Kidney (tissue), 14 donors: ENCODE results near the gene CRTC1. TPM values are rescaled to one million over a fixed set of nuclear protein-coding genes. Genes with fewer than 3 reads are reported as not detected.

Source experiments
- DNase-seq, 5 donors: peaks; one replicate each; pipeline ENCODE4 v3.0.0-alpha.2; 2013 to 2020
- FAIRE-seq: peaks from 2 replicates; lab custom pipeline; 2012; peaks lifted over from hg19 to GRCh38; lab: Jason Lieb, UNC
- H3K27ac ChIP-seq, 2 donors: one replicate each; pipeline ENCODE4 v1.7.0; 2013; ENCODE audit warnings: low read depth in 2 of 2, low read length in 2 of 2, inconsistent platforms in 1 of 2
- H3K27me3 ChIP-seq: one replicate; pipeline ENCODE4 v1.7.1; 2013; ENCODE audit warnings: low read length, inconsistent platforms; ENCODE audit not compliant: control insufficient read depth, insufficient read depth
- H3K36me3 ChIP-seq, 3 donors: one replicate each; pipeline versions ENCODE4 v1.7.0 to v1.7.1; 2013; ENCODE audit warnings: low read length in 3 of 3, control low read depth in 1 of 3, inconsistent platforms in 1 of 3; ENCODE audit not compliant: insufficient read depth in 3 of 3, control insufficient read depth in 2 of 3
- H3K4me1 ChIP-seq, 3 donors: one replicate each; pipeline versions ENCODE4 v1.7.0 to v1.7.1; 2013; ENCODE audit warnings: low read length in 3 of 3, inconsistent platforms in 1 of 3, low read depth in 1 of 3; ENCODE audit not compliant: control insufficient read depth in 2 of 3, insufficient read depth in 2 of 3
- H3K4me3 ChIP-seq, 3 donors: one replicate each; pipeline versions ENCODE4 v1.7.0 to v1.8.1; 2013; ENCODE audit warnings: low read length in 3 of 3, control low read depth in 1 of 3, inconsistent platforms in 1 of 3
- H3K9ac ChIP-seq, 3 donors: one replicate each; pipeline versions ENCODE4 v1.7.0 to v1.7.1; 2013; ENCODE audit warnings: low read length in 3 of 3, control low read depth in 1 of 3, inconsistent platforms in 1 of 3
- H3K9me3 ChIP-seq, 3 donors: one replicate each; pipeline versions ENCODE4 v1.7.0 to v1.7.1; 2013; ENCODE audit warnings: low read length in 3 of 3, control low read depth in 1 of 3, inconsistent platforms in 1 of 3; ENCODE audit not compliant: control insufficient read depth in 2 of 3, insufficient read depth in 1 of 3
- CTCF ChIP-seq: IDR thresholded peaks from 3 replicates; pipeline ENCODE4 v1.5.1; 2012; ENCODE audit warnings: mild to moderate bottlenecking, moderate library complexity, borderline replicate concordance; ENCODE audit not compliant: insufficient read depth; ENCODE audit errors: extremely low read depth
- intact Hi-C: fragments of 100-400 bp; cut with DNase I; formaldehyde crosslinking; loops from one replicate; pipeline ENCODE4 v1.11.1; 2022
- polyA plus RNA-seq: library from polyadenylated mRNA; stranded (reverse); fragments of 350-450 nt; fragmentation: Illumina TruSeq; extraction: RNeasy Lipid Tissue Mini Kit (QIAGEN cat#74804); gene quantifications from one replicate; pipeline ENCODE4 v1.2.3, GENCODE V29; 2014; ENCODE audit warnings: low read depth, low replicate concordance; ENCODE audit not compliant: insufficient read depth
- total RNA-seq: library from RNA; stranded (reverse); fragmentation: NEBNext Ultra II Directional; extraction: Animal tissue kit (Norgen Biotek cat#: 25700); gene quantifications from one replicate; pipeline ENCODE4 v1.2.1, GENCODE V29; 2021
- donor health status: control.
- donor health status: control.
- donor health status: control.
- donor health status: control.
- donor health status: control.
- donor health status: DM: yes; HTN: yes; CAD: no.
- donor health status: Normal renal cell carcinoma (clear cell type).

The CRTC1 gene
- total and polyA plus RNA-seq, 2 donors from 2014 or later: 10.9 to 26.8 TPM

- Histone ChIP-seq H3K4me1 (no peaks in the 10 kb centered on the region), H3K36me3 (no peaks in the 10 kb centered on the region), H3K9ac (no peak overlapping the region), H3K4me3 (no peak overlapping the region), H3K27me3 (no peaks in the 10 kb centered on the region), H3K9me3 (no peaks in the 10 kb centered on the region), H3K27ac (no peak overlapping the region)
- intact Hi-C loops: no loop called here
- DNase-seq: peak in 1 of 5 donors; percentile 73
- FAIRE-seq: no peak
- TF ChIP-seq CTCF: no peak
Observed at GRCh38 chr19:18772620-18773587, 89.4 kb downstream of the CRTC1 start.

GRCh38 chr19:18773682-18774081, 90.2 kb downstream of the CRTC1 start:
- TF ChIP-seq CTCF: no peak
- Histone ChIP-seq H3K27ac (no peak overlapping the region), H3K9ac (no peak overlapping the region), H3K4me3 (no peak overlapping the region), H3K36me3 (no peaks in the 10 kb centered on the region), H3K27me3 (peaks cover 3% of the 10 kb centered on the region), H3K4me1 (no peaks in the 10 kb centered on the region), H3K9me3 (no peaks in the 10 kb centered on the region)
- intact Hi-C loops: no loop called here
- FAIRE-seq: no peak
- no peak for DNase-seq

- Histone ChIP-seq H3K4me1 (no peaks in the 10 kb centered on the region), H3K27ac (no peak overlapping the region), H3K36me3 (no peaks in the 10 kb centered on the region), H3K9me3 (no peaks in the 10 kb centered on the region), H3K27me3 (peaks cover 5% of the 10 kb centered on the region), H3K4me3 (no peak overlapping the region), H3K9ac (no peak overlapping the region)
- no peak for FAIRE-seq
- no peak for DNase-seq
- TF ChIP-seq CTCF: no peak
- intact Hi-C loops: no loop called here
Observed at GRCh38 chr19:18774107-18774506, 90.6 kb downstream of the CRTC1 start.
